Stimulated activated CD4-positive, alpha-beta T cell treated with anti-CD3 and anti-CD28 coated beads, TNF-alpha, amount 100 ng/mL, for 4 hours (primary cell): Measurements from ENCODE around the gene CFTR.

ENCODE experiments used
- DNase-seq, 3 experiments: peaks; one replicate each; pipeline ENCODE4 v3.0.0-alpha.2; 2020; ENCODE audit warnings: low read depth in 3 of 3

CFTR gene

GRCh38 chr7:117648203-117648866, 168.5 kb downstream of the CFTR start:
- DNase-seq, result no peak

GRCh38 chr7:117652943-117653680, 173.3 kb downstream of the CFTR start:
- no peak for DNase-seq

- DNase-seq, result no peak
These were observed 175.0 kb downstream of the CFTR start for GRCh38 chr7:117654780-117655179.

- no peak for DNase-seq
These were observed 177.0 kb downstream of the CFTR start for GRCh38 chr7:117656806-117657205.

GRCh38 chr7:117659531-117660011, 179.7 kb downstream of the CFTR start:
- no peak for DNase-seq

GRCh38 chr7:117661328-117661727, 181.5 kb downstream of the CFTR start:
- no peak for DNase-seq

GRCh38 chr7:117664047-117664446, 184.2 kb downstream of the CFTR start:
- no peak for DNase-seq

- DNase-seq, result no peak
These were observed 185.5 kb downstream of the CFTR start for GRCh38 chr7:117665368-117665767.

- no peak for DNase-seq
These were observed 186.2 kb downstream of the CFTR start for GRCh38 chr7:117666031-117666430.

- DNase-seq, result no peak
These were observed 186.9 kb downstream of the CFTR start for GRCh38 chr7:117666689-117667088.

- no peak for DNase-seq
These were observed 187.6 kb downstream of the CFTR start for GRCh38 chr7:117667456-117667855.

GRCh38 chr7:117669818-117670217, 190.0 kb downstream of the CFTR start:
- DNase-seq, result no peak

GRCh38 chr7:117672453-117672852, 192.6 kb downstream of the CFTR start:
- DNase-seq, result no peak

GRCh38 chr7:117673367-117673766, 193.5 kb downstream of the CFTR start:
- no peak for DNase-seq

GRCh38 chr7:117673839-117674238, 194.0 kb downstream of the CFTR start:
- DNase-seq, result no peak

GRCh38 chr7:117674617-117675016, 194.8 kb downstream of the CFTR start:
- DNase-seq, result no peak

GRCh38 chr7:117675497-117676435, 195.9 kb downstream of the CFTR start:
- no peak for DNase-seq

GRCh38 chr7:117679120-117679519, 199.3 kb downstream of the CFTR start:
- DNase-seq, result no peak

- DNase-seq, result no peak
These were observed 203.0 kb downstream of the CFTR start for GRCh38 chr7:117682681-117683385.

GRCh38 chr7:117683430-117684175, 203.8 kb downstream of the CFTR start:
- no peak for DNase-seq

GRCh38 chr7:117685795-117686194, 206.0 kb downstream of the CFTR start:
- DNase-seq, result no peak
